T-cell (primary cell): ENCODE measurements around the gene LMF1. TPM values are rescaled to one million over a fixed set of nuclear protein-coding genes. Genes with fewer than 3 reads are reported as not detected.
A peak's percentile ranks its signal among the peaks of the same experiment; 100 is the strongest.

ENCODE experiments used
- ATAC-seq, 4 experiments: fragments of 200-7000 bp in 3 of 4; fragments of 150-1000 bp in 1 of 4; cut with Tn5 transposase; replicated peaks in 1 of 4; 1 replicate in 3 of 4; 2 replicates in 1 of 4; pipeline ENCODE4 v1.10.0; 2021; ENCODE audit warnings: moderate library complexity in 3 of 4, mild to moderate bottlenecking in 2 of 4, moderate number of reproducible peaks in 1 of 4
- CTCF ChIA-PET, 2 donors: fragments of 300-600 bp; sonication (Branson Sonifier 250); formaldehyde crosslinking; loops; one replicate each; lab custom pipeline; 2022; ENCODE audit warnings: antibody characterized with exemption in 2 of 2; lab: Charles Lee
- POLR2A ChIA-PET, 2 donors: fragments of 300-600 bp; sonication (Branson Sonifier 250); formaldehyde crosslinking; loops; one replicate each; lab custom pipeline; 2022; ENCODE audit warnings: antibody characterized with exemption in 2 of 2; lab: Charles Lee
- DNase-seq, 35 experiments: peaks; one replicate each; pipeline versions ENCODE4 v3.0.0 to v3.0.0-alpha.2; 2013 to 2023
- H3K27ac ChIP-seq: one replicate; pipeline ENCODE4 v1.5.1; 2013; ENCODE audit warnings: low read length
- H3K27me3 ChIP-seq, 2 experiments: replicated peaks in 1 of 2; 1 replicate in 1 of 2; 2 replicates in 1 of 2; pipeline versions ENCODE4 v1.6.1 to v1.7.0; 2013; ENCODE audit warnings: low read length in 1 of 2, mixed read lengths in 1 of 2; ENCODE audit not compliant: control insufficient read depth in 2 of 2, insufficient read depth in 2 of 2; ENCODE audit errors: extremely low read depth in 1 of 2
- H3K36me3 ChIP-seq, 2 donors: 1 replicate in 1 of 2; 2 replicates in 1 of 2; pipeline versions ENCODE4 v1.6.1 to v1.7.0; 2013; ENCODE audit warnings: low read length in 1 of 2; ENCODE audit not compliant: control insufficient read depth in 2 of 2, insufficient read depth in 1 of 2; ENCODE audit errors: extremely low read depth in 1 of 2
- H3K4me1 ChIP-seq, 2 experiments: 1 replicate in 1 of 2; 2 replicates in 1 of 2; pipeline versions ENCODE4 v1.6.1 to v1.7.0; 2013; ENCODE audit warnings: low read length in 2 of 2, mixed read lengths in 1 of 2; ENCODE audit not compliant: insufficient read depth in 2 of 2, control insufficient read depth in 1 of 2; ENCODE audit errors: extremely low read depth in 1 of 2
- H3K4me3 ChIP-seq, 2 donors: 1 replicate in 1 of 2; 2 replicates in 1 of 2; pipeline versions ENCODE4 v1.5.1 to v1.7.0; 2013; ENCODE audit warnings: mild to moderate bottlenecking in 2 of 2, low read length in 1 of 2, moderate library complexity in 1 of 2; ENCODE audit not compliant: control insufficient read depth in 1 of 2; ENCODE audit errors: extremely low read depth in 1 of 2
- H3K9me3 ChIP-seq: 2 replicates; pipeline ENCODE4 v1.7.0; 2013
- H3K27ac Mint-ChIP-seq, 2 donors: one replicate each; pipeline ENCODE4 v1.8.0; 2020 to 2021; ENCODE audit warnings: mild to moderate bottlenecking in 2 of 2, mixed read lengths in 2 of 2
- H3K27me3 Mint-ChIP-seq, 2 donors: one replicate each; pipeline ENCODE4 v1.8.0; 2021 to 2022; ENCODE audit warnings: mixed read lengths in 2 of 2
- H3K36me3 Mint-ChIP-seq: one replicate; pipeline ENCODE4 v1.8.0; 2021; ENCODE audit warnings: mixed read lengths
- H3K4me1 Mint-ChIP-seq, 3 donors: one replicate each; pipeline ENCODE4 v1.8.0; 2020 to 2022; ENCODE audit warnings: mixed read lengths in 3 of 3, mild to moderate bottlenecking in 1 of 3
- H3K4me3 Mint-ChIP-seq, 3 donors: one replicate each; pipeline ENCODE4 v1.8.0; 2020 to 2022; ENCODE audit warnings: mild to moderate bottlenecking in 3 of 3, mixed read lengths in 3 of 3, moderate library complexity in 3 of 3
- H3K9me3 Mint-ChIP-seq, 3 donors: one replicate each; pipeline ENCODE4 v1.8.0; 2020 to 2022; ENCODE audit warnings: mixed read lengths in 3 of 3
- WGBS: methylation state at CpG from one replicate; pipeline ENCODE4 v1.1.5; 2013; ENCODE audit warnings: missing lambda C conversion rate; ENCODE audit not compliant: insufficient coverage; 5-methylcytosine and 5-hydroxymethylcytosine counted together
- total RNA-seq, 35 experiments: library from RNA in 6 of 35; stranded (reverse) in 6 of 35; fragments of 120-200 nt in 1 of 35; gene quantifications; one replicate each; pipeline versions ENCODE4 v1.2.1 to v1.2.4 and lab custom pipeline; 2013 to 2026

Gene LMF1
- total RNA-seq, 5 donors from 2014 or later (not counting 1 experiment from before 2014, with no cell fraction given): 46.6 to 59.4 (median 51.1) TPM

- Histone ChIP-seq H3K9me3 (no peaks in the 10 kb centered on the region), H3K27ac (no peak overlapping the region), H3K27me3 (no peaks in the 10 kb centered on the region), H3K36me3 (peaks cover 15 to 16% of the 10 kb centered on the region in 2 donors), H3K4me1 (no peaks in the 10 kb centered on the region), H3K4me3 (no peak overlapping the region)
- H3K4me3 Mint-ChIP-seq: no peak overlapping the region
- ChIA-PET POLR2A (no interaction called here), CTCF (no interaction called here)
- WGBS: 89% methylated on average over 31 of the region's 35 CpGs
- no peak for ATAC-seq
- H3K9me3 Mint-ChIP-seq: no peaks in the 10 kb centered on the region
- peaks cover 10% of the 10 kb centered on the region for H3K36me3 Mint-ChIP-seq
- DNase-seq: no peak
- no peaks in the 10 kb centered on the region for H3K27me3 Mint-ChIP-seq
- H3K27ac Mint-ChIP-seq: no peak overlapping the region
- no peaks in the 10 kb centered on the region for H3K4me1 Mint-ChIP-seq
These were observed 78.1 kb downstream of the LMF1 start for GRCh38 chr16:892536-893255.

GRCh38 chr16:892006-892405 is 78.8 kb downstream of the LMF1 start:
- Histone ChIP-seq H3K27ac (no peak overlapping the region), H3K27me3 (no peaks in the 10 kb centered on the region), H3K4me1 (no peaks in the 10 kb centered on the region), H3K36me3 (peaks cover 13 to 15% of the 10 kb centered on the region in 2 donors), H3K4me3 (no peak overlapping the region), H3K9me3 (no peaks in the 10 kb centered on the region)
- H3K9me3 Mint-ChIP-seq: no peaks in the 10 kb centered on the region
- ChIA-PET CTCF (no interaction called here), POLR2A (no interaction called here)
- peaks cover 10% of the 10 kb centered on the region for H3K36me3 Mint-ChIP-seq
- 88% methylated on average over 19 of the region's 19 CpGs for WGBS
- no peak overlapping the region for H3K27ac Mint-ChIP-seq
- no peaks in the 10 kb centered on the region for H3K27me3 Mint-ChIP-seq
- H3K4me1 Mint-ChIP-seq: no peaks in the 10 kb centered on the region
- ATAC-seq (no peak), DNase-seq (no peak)
- H3K4me3 Mint-ChIP-seq: no peak overlapping the region

- POLR2A ChIA-PET: no interaction called here
- H3K36me3 ChIP-seq: peaks cover 13 to 15% of the 10 kb centered on the region in 2 donors
- no peak overlapping the region for H3K4me3 ChIP-seq
- H3K27me3 ChIP-seq: no peaks in the 10 kb centered on the region
- no peak overlapping the region for H3K27ac ChIP-seq
- H3K4me1 ChIP-seq: no peaks in the 10 kb centered on the region
- H3K9me3 Mint-ChIP-seq: no peaks in the 10 kb centered on the region
- peak overlapping the region in 1 of 2 donors; percentile 28 for H3K27ac Mint-ChIP-seq
- no peaks in the 10 kb centered on the region for H3K4me1 Mint-ChIP-seq
- no peaks in the 10 kb centered on the region for H3K9me3 ChIP-seq
- 85% methylated on average over 10 of the region's 11 CpGs for WGBS
- CTCF ChIA-PET: no interaction called here
- no peak overlapping the region for H3K4me3 Mint-ChIP-seq
- H3K27me3 Mint-ChIP-seq: no peaks in the 10 kb centered on the region
- ATAC-seq (no peak), DNase-seq (no peak)
- peaks cover 10% of the 10 kb centered on the region for H3K36me3 Mint-ChIP-seq
These were observed 79.4 kb downstream of the LMF1 start for GRCh38 chr16:891353-891740.

- Mint-ChIP-seq H3K27ac (no peak overlapping the region), H3K9me3 (no peaks in the 10 kb centered on the region), H3K4me3 (no peak overlapping the region), H3K4me1 (no peaks in the 10 kb centered on the region), H3K36me3 (peaks cover 10% of the 10 kb centered on the region), H3K27me3 (no peaks in the 10 kb centered on the region)
- CTCF ChIA-PET: no interaction called here
- POLR2A ChIA-PET: no interaction called here
- Histone ChIP-seq H3K9me3 (no peaks in the 10 kb centered on the region), H3K27me3 (no peaks in the 10 kb centered on the region), H3K36me3 (peaks cover 13 to 15% of the 10 kb centered on the region in 2 donors), H3K4me1 (no peaks in the 10 kb centered on the region), H3K4me3 (no peak overlapping the region), H3K27ac (no peak overlapping the region)
- DNase-seq (no peak), ATAC-seq (no peak)
- 72% methylated on average over 19 of the region's 20 CpGs for WGBS
These were observed 80.0 kb downstream of the LMF1 start for GRCh38 chr16:890716-891352.

GRCh38 chr16:890217-890616 is 80.6 kb downstream of the LMF1 start:
- H3K27ac ChIP-seq: no peak overlapping the region
- POLR2A ChIA-PET: no interaction called here
- no peak overlapping the region for H3K4me3 ChIP-seq
- DNase-seq (no peak), ATAC-seq (no peak)
- no peaks in the 10 kb centered on the region for H3K9me3 ChIP-seq
- H3K36me3 Mint-ChIP-seq: peaks cover 10% of the 10 kb centered on the region
- no peak overlapping the region for H3K4me3 Mint-ChIP-seq
- WGBS: 85% methylated on average over 15 of the region's 15 CpGs
- CTCF ChIA-PET: no interaction called here
- peaks cover 13 to 17% of the 10 kb centered on the region in 2 donors for H3K36me3 ChIP-seq
- H3K27ac Mint-ChIP-seq: no peak overlapping the region
- no peaks in the 10 kb centered on the region for H3K27me3 Mint-ChIP-seq
- H3K27me3 ChIP-seq: no peaks in the 10 kb centered on the region
- no peaks in the 10 kb centered on the region for H3K4me1 Mint-ChIP-seq
- H3K4me1 ChIP-seq: no peaks in the 10 kb centered on the region
- H3K9me3 Mint-ChIP-seq: no peaks in the 10 kb centered on the region

GRCh38 chr16:889586-889985 is 81.2 kb downstream of the LMF1 start:
- WGBS: 87% methylated on average over 8 of the region's 11 CpGs
- peaks cover 10% of the 10 kb centered on the region for H3K36me3 Mint-ChIP-seq

More at GRCh38 chr16:889586-889985, 81.2 kb downstream of the LMF1 start:
- no peaks in the 10 kb centered on the region for H3K27me3 ChIP-seq
- ATAC-seq (no peak), DNase-seq (no peak)
- ChIA-PET CTCF (no interaction called here), POLR2A (no interaction called here)
- H3K36me3 ChIP-seq: peaks cover 14 to 21% of the 10 kb centered on the region in 2 donors
- no peaks in the 10 kb centered on the region for H3K9me3 Mint-ChIP-seq
- H3K4me3 ChIP-seq: no peak overlapping the region
- no peaks in the 10 kb centered on the region for H3K27me3 Mint-ChIP-seq
- no peaks in the 10 kb centered on the region for H3K4me1 Mint-ChIP-seq
- H3K27ac Mint-ChIP-seq: no peak overlapping the region
- no peaks in the 10 kb centered on the region for H3K9me3 ChIP-seq
- no peak overlapping the region for H3K4me3 Mint-ChIP-seq
- no peaks in the 10 kb centered on the region for H3K4me1 ChIP-seq
- no peak overlapping the region for H3K27ac ChIP-seq
